Measurements from ENCODE around the gene DCTN4. TPM values are rescaled to one million over a fixed set of nuclear protein-coding genes. Genes with fewer than 3 reads are reported as not detected.
A peak's percentile ranks its signal among the peaks of the same experiment; 100 is the strongest.

DCTN4 gene
- total and polyA plus RNA-seq, 2 of the 4 experiments (the other 2 are of a cell fraction) = 28.1 to 50.2 TPM

GRCh38 chr5:150786876-150787275 is 28.1 kb upstream of the DCTN4 start:
- no peak overlapping the region for H2BK20ac ChIP-seq (ENCODE audit: low read depth, low read length)
- H3K4me2 ChIP-seq (ENCODE audit: low read depth, low read length) = no peak overlapping the region; the same call in 1 of the 2 replicates
- H2AK9ac ChIP-seq (replicated peaks; ENCODE audit: low read depth, low read length, poor library complexity) = no peak overlapping the region
- dilution Hi-C loops (cut with HindIII; ENCODE audit: low sequenced_read_pairs, unreplicated experiment) (no loop called here), in situ Hi-C loops (cut with MboI; ENCODE audit: low sequenced_read_pairs) (no loop called here), intact Hi-C loops (cut with micrococcal nuclease) (no loop called here)
- H2AFZ ChIP-seq (replicated peaks; ENCODE audit: low read length, poor library complexity) = no peak overlapping the region
- no peak overlapping the region for H3K27ac ChIP-seq (ENCODE audit: insufficient read depth, low read length)
- POLR2A ChIA-PET (ENCODE audit: unreplicated experiment) = no interaction called here
- H2AK5ac ChIP-seq (ENCODE audit: low read depth, low read length) = no peak overlapping the region
- H3K79me1 ChIP-seq (ENCODE audit: low read depth in 1 of 2, low read length in 2 of 2) = peaks cover 17 to 55% of the 10 kb centered on the region in 2 experiments
- H3K56ac ChIP-seq (ENCODE audit: extremely low read depth, insufficient read depth, low read length) = no peak overlapping the region
- H2BK5ac ChIP-seq (ENCODE audit: low read depth, low read length, poor library complexity, severe bottlenecking) = peak overlapping the region; percentile 25
- peaks cover 5% of the 10 kb centered on the region for H4K20me1 ChIP-seq (ENCODE audit: insufficient read depth, low read length)
- CTCF ChIA-PET = interaction anchor here (1.6 to 1.9 kb wide), 2 partner anchors 15 to 86 kb away, joined by 4 to 5 read pairs; partner anchors contain the start of gene RBM22
- no peak overlapping the region for H2BK15ac ChIP-seq (ENCODE audit: low read depth, low read length)
- no peak overlapping the region for H3K9ac ChIP-seq (ENCODE audit: low read depth, low read length)
- DNase-seq (no peak), ATAC-seq (ENCODE audit: low read depth) (no peak)
- no peaks in the 10 kb centered on the region for H3K27me3 ChIP-seq (ENCODE audit: control insufficient read depth, insufficient read depth, low read length)
- H3K18ac ChIP-seq (ENCODE audit: low read depth, low read length) = no peak overlapping the region
- no TSS peak for BruUV-seq (replicated peaks)
- H3K9me3 ChIP-seq (ENCODE audit: control insufficient read depth, insufficient read depth, low read length) = no peaks in the 10 kb centered on the region
- WGBS, 2 experiments (ENCODE audit: extremely low coverage in 2 of 2, insufficient read length in 1 of 2) = no CpG with 5 or more reads among the region's 1 CpG
- no peaks in the 10 kb centered on the region for H3K36me3 ChIP-seq (ENCODE audit: control insufficient read depth, insufficient read depth, low read length)
- TF ChIP-seq BHLHE40 (IDR thresholded peaks at IDR 0.05; ENCODE audit: low read depth, low read length) = no peak
- no peak for TF ChIP-seq CHD1 (IDR thresholded peaks at IDR 0.05; ENCODE audit: low read depth, low read length)
- no peak for TF ChIP-seq MAZ (IDR thresholded peaks at IDR 0.05; ENCODE audit: borderline replicate concordance, low read depth, low read length)
- TF ChIP-seq MXI1 (IDR thresholded peaks at IDR 0.05; ENCODE audit: borderline replicate concordance, low read depth, low read length) = no peak
- no peak for TF ChIP-seq FOS (IDR thresholded peaks at IDR 0.05; ENCODE audit: low read depth, low read length)
- no peak for TF ChIP-seq CEBPB (IDR thresholded peaks at IDR 0.05; ENCODE audit: low read depth, low read length)
- TF ChIP-seq RAD21 (IDR thresholded peaks at IDR 0.05; ENCODE audit: low read length) = no peak
- no peak for TF ChIP-seq RFX5 (IDR thresholded peaks at IDR 0.05; ENCODE audit: low read depth, low read length)
- TF ChIP-seq SMC3 (IDR thresholded peaks at IDR 0.05; ENCODE audit: low read depth, low read length) = no peak
- TF ChIP-seq, protein P1, sequence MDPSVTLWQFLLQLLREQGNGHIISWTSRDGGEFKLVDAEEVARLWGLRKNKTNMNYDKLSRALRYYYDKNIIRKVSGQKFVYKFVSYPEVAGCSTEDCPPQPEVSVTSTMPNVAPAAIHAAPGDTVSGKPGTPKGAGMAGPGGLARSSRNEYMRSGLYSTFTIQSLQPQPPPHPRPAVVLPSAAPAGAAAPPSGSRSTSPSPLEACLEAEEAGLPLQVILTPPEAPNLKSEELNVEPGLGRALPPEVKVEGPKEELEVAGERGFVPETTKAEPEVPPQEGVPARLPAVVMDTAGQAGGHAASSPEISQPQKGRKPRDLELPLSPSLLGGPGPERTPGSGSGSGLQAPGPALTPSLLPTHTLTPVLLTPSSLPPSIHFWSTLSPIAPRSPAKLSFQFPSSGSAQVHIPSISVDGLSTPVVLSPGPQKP (IDR thresholded peaks at IDR 0.05; ENCODE audit: borderline replicate concordance, low read depth, low read length) = no peak
- TF ChIP-seq USF2 (IDR thresholded peaks at IDR 0.05; ENCODE audit: low read depth, low read length) = no peak
- no peak for TF ChIP-seq MAFK (IDR thresholded peaks at IDR 0.05; ENCODE audit: low read depth, low read length)
- 0 out of 2 replicates have a peak overlapping the region, but pooled peaks have one; percentile 50 for H3K23ac ChIP-seq (ENCODE audit: low read depth, low read length)
- peaks cover 24% of the 10 kb centered on the region for H3K9me1 ChIP-seq (ENCODE audit: insufficient read depth, low read length)
- H3K4me3 ChIP-seq (ENCODE audit: insufficient read depth, low read depth, low read length) = no peak overlapping the region
- H3K4me1 ChIP-seq (ENCODE audit: control insufficient read depth, insufficient read depth, low read length) = peaks cover 28% of the 10 kb centered on the region
- no peak overlapping the region for H4K8ac ChIP-seq (ENCODE audit: low read depth in 2 of 2, low read length in 2 of 2)
- 0 out of 2 replicates have a peak overlapping the region, but pooled peaks have one; percentile 10 for H3K4ac ChIP-seq (ENCODE audit: low read depth, low read length)
- no peak overlapping the region for H4K5ac ChIP-seq (ENCODE audit: low read depth, low read length)
- no peak overlapping the region for H3K14ac ChIP-seq (replicated peaks; ENCODE audit: low read depth, low read length)
- no peak overlapping the region; the same call in 1 of the 2 replicates for H4K91ac ChIP-seq (ENCODE audit: insufficient read depth, low read depth, low read length)
- no peak overlapping the region for H2BK120ac ChIP-seq (ENCODE audit: low read depth, low read length)

Data from IMR-90 (cell line).